GM06990 (cell line): ENCODE measurements around the gene PLXDC2.

Experiments
- DNase-seq: peaks from one replicate; pipeline ENCODE4 v3.0.0-alpha.2; 2011; ENCODE audit not compliant: insufficient read length; ENCODE audit errors: extremely low read depth
- H3K27me3 ChIP-seq: replicated peaks from 2 replicates; pipeline ENCODE4 v1.6.0; 2011; ENCODE audit warnings: low read length; ENCODE audit not compliant: control insufficient read depth, insufficient read depth
- H3K36me3 ChIP-seq: 2 replicates; pipeline ENCODE4 v1.5.1; 2011; ENCODE audit warnings: low read length; ENCODE audit not compliant: control insufficient read depth, insufficient read depth
- H3K4me3 ChIP-seq: replicated peaks from 2 replicates; pipeline ENCODE4 v1.5.1; 2011; ENCODE audit warnings: low read depth, mild to moderate bottlenecking, control low read depth, low read length
- CTCF ChIP-seq: IDR thresholded peaks from 2 replicates; pipeline ENCODE4 v1.5.1; 2011; ENCODE audit warnings: low read length, control low read depth, mild to moderate bottlenecking, inconsistent platforms; ENCODE audit not compliant: insufficient read depth, poor library complexity, severe bottlenecking

Gene PLXDC2

GRCh38 chr10:19931894-19932590 is 115.8 kb downstream of the PLXDC2 start:
- no peak for TF ChIP-seq CTCF
- Histone ChIP-seq H3K36me3 (no peaks in the 10 kb centered on the region), H3K4me3 (no peak overlapping the region), H3K27me3 (no peaks in the 10 kb centered on the region)
- no peak for DNase-seq

GRCh38 chr10:19932806-19933371 is 116.7 kb downstream of the PLXDC2 start:
- Histone ChIP-seq H3K36me3 (no peaks in the 10 kb centered on the region), H3K4me3 (no peak overlapping the region), H3K27me3 (no peaks in the 10 kb centered on the region)
- no peak for DNase-seq
- TF ChIP-seq CTCF: no peak

DNA sequence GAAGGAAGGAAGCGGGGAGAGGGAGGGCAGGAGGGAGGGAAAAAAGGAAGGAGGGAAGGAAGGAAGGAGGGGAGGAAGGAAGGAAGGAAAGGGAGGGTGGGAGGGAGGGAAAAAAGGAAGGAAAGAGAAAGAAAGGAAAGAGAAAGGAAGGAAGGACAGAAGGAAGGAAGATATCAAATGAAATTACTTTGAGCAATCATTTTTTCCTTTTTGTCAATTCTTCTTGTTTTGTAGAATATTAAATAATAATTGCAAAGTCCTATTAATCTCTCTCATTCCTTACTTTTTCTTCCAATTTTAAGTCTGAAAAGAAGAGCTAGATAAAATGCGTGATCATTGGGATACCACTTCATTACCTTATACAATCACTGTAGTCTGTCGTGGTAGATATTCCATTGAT is 117.5 kb downstream of the PLXDC2 start:
- no peak for TF ChIP-seq CTCF
- DNase-seq: no peak
- no peak overlapping the region for H3K4me3 ChIP-seq
- no peaks in the 10 kb centered on the region for H3K36me3 ChIP-seq
- no peaks in the 10 kb centered on the region for H3K27me3 ChIP-seq

- H3K4me3 ChIP-seq: no peak overlapping the region
- TF ChIP-seq CTCF: no peak
These were observed 118.9 kb downstream of the PLXDC2 start for GRCh38 chr10:19935176-19935575.

DNA sequence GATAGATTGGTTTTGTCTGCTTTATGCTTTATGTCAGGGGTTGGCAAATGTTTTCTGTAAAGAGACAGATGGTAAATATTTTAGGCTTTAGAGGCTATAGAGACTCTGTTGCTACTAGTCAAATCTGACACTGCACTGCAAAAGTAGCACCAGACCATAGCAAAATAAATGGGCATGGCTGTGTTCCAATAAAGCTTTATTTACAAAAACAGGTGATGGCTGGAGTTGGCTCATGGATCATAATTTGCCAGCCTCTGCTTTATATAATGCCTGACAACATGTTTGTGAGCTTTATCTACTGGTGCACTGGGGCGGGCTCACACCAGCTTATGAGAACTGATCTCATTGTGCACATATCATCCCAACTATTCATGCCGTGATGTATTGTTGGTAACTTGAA is 120.1 kb downstream of the PLXDC2 start:
- DNase-seq: no peak
- TF ChIP-seq CTCF: no peak
- Histone ChIP-seq H3K27me3 (no peaks in the 10 kb centered on the region), H3K36me3 (no peaks in the 10 kb centered on the region), H3K4me3 (no peak overlapping the region)

More at GRCh38 chr10:19935176-19935575, 118.9 kb downstream of the PLXDC2 start:
- Histone ChIP-seq H3K27me3 (no peaks in the 10 kb centered on the region), H3K36me3 (no peaks in the 10 kb centered on the region)
- DNase-seq: no peak
